ENCODE data around the gene MSH3.
"Not testable (repeated sequence)": the region's sequence is repeated elsewhere in the genome, so short reads cannot be mapped to it uniquely, and the experiment has no call there.

Gene MSH3

GRCh38 chr5:80864706-80865435 is 210.4 kb downstream of the MSH3 start:
- CTCF ChIA-PET, result interaction anchor here (0.6 kb wide), 1 partner anchor 76 kb away, joined by 3 read pairs; no protein-coding TSS in a partner anchor
- Mint-ChIP-seq H3K27ac (no peak overlapping the region), H3K4me3 (no peak overlapping the region), H3K9me3 (no peaks in the 10 kb centered on the region), H3K4me1 (peaks cover 45% of the 10 kb centered on the region), H3K36me3 (peaks cover 44% of the 10 kb centered on the region), H3K27me3 (no peaks in the 10 kb centered on the region)
- no peak for DNase-seq

GRCh38 chr5:80865551-80865950 is 211.1 kb downstream of the MSH3 start:
- Mint-ChIP-seq H3K27me3 (no peaks in the 10 kb centered on the region), H3K27ac (no peak overlapping the region)
- DNase-seq, result no peak

GRCh38 chr5:80866371-80866770 is 211.9 kb downstream of the MSH3 start:
- Mint-ChIP-seq H3K27ac (no peak overlapping the region), H3K27me3 (no peaks in the 10 kb centered on the region), H3K9me3 (no peaks in the 10 kb centered on the region), H3K36me3 (peaks cover 42% of the 10 kb centered on the region), H3K4me1 (peaks cover 31% of the 10 kb centered on the region), H3K4me3 (no peak overlapping the region)
- no peak for DNase-seq
- CTCF ChIA-PET, result interaction anchor here (0.8 to 1.7 kb wide), 3 partner anchors 144 to 299 kb away, joined by 3 to 7 read pairs (median 3); no protein-coding TSS in a partner anchor

More at GRCh38 chr5:80865551-80865950, 211.1 kb downstream of the MSH3 start:
- CTCF ChIA-PET, result no interaction called here
- Mint-ChIP-seq H3K4me3 (no peak overlapping the region), H3K9me3 (no peaks in the 10 kb centered on the region), H3K4me1 (peaks cover 39% of the 10 kb centered on the region), H3K36me3 (peaks cover 44% of the 10 kb centered on the region)

- no peaks in the 10 kb centered on the region for H3K27me3 Mint-ChIP-seq
- H3K36me3 Mint-ChIP-seq, result peaks cover 46% of the 10 kb centered on the region
- no peaks in the 10 kb centered on the region for H3K9me3 Mint-ChIP-seq
- no peak for DNase-seq
- CTCF ChIA-PET, result interaction anchor here (1.0 to 1.7 kb wide), 2 partner anchors 241 to 298 kb away, joined by 3 to 7 read pairs; no protein-coding TSS in a partner anchor
- no peak overlapping the region for H3K4me3 Mint-ChIP-seq
- H3K27ac Mint-ChIP-seq, result peak overlapping the region; percentile 62
- peaks cover 29% of the 10 kb centered on the region for H3K4me1 Mint-ChIP-seq
Observed at GRCh38 chr5:80867233-80867632, 212.8 kb downstream of the MSH3 start.

- Mint-ChIP-seq H3K36me3 (peaks cover 42% of the 10 kb centered on the region), H3K27ac (no peak overlapping the region), H3K4me3 (no peak overlapping the region), H3K9me3 (no peaks in the 10 kb centered on the region), H3K4me1 (peaks cover 16% of the 10 kb centered on the region), H3K27me3 (no peaks in the 10 kb centered on the region)
- DNase-seq, result no peak
- CTCF ChIA-PET, result no interaction called here
Observed at GRCh38 chr5:80870442-80870841, 216.0 kb downstream of the MSH3 start.

GRCh38 chr5:80871541-80871961 is 217.1 kb downstream of the MSH3 start:
- CTCF ChIA-PET, result no interaction called here
- no peak overlapping the region for H3K4me3 Mint-ChIP-seq
- peaks cover 43% of the 10 kb centered on the region for H3K36me3 Mint-ChIP-seq
- no peaks in the 10 kb centered on the region for H3K9me3 Mint-ChIP-seq
- H3K4me1 Mint-ChIP-seq, result peaks cover 14% of the 10 kb centered on the region
- no peak overlapping the region for H3K27ac Mint-ChIP-seq
- DNase-seq, result no peak
- H3K27me3 Mint-ChIP-seq, result no peaks in the 10 kb centered on the region

- Mint-ChIP-seq H3K9me3 (no peaks in the 10 kb centered on the region), H3K36me3 (peaks cover 42% of the 10 kb centered on the region)
- CTCF ChIA-PET, result no interaction called here
Observed at GRCh38 chr5:80874162-80874561, 219.7 kb downstream of the MSH3 start.

GRCh38 chr5:80877592-80877991 is 223.1 kb downstream of the MSH3 start:
- H3K4me1 Mint-ChIP-seq, result no peaks in the 10 kb centered on the region
- no peak overlapping the region for H3K27ac Mint-ChIP-seq
- H3K36me3 Mint-ChIP-seq, result peaks cover 45% of the 10 kb centered on the region
- no peaks in the 10 kb centered on the region for H3K27me3 Mint-ChIP-seq
- DNase-seq, result no peak
- H3K4me3 Mint-ChIP-seq, result no peak overlapping the region
- no peaks in the 10 kb centered on the region for H3K9me3 Mint-ChIP-seq
- CTCF ChIA-PET, result no interaction called here

More at GRCh38 chr5:80874162-80874561, 219.7 kb downstream of the MSH3 start:
- DNase-seq, result no peak
- no peak overlapping the region for H3K4me3 Mint-ChIP-seq
- no peaks in the 10 kb centered on the region for H3K4me1 Mint-ChIP-seq
- H3K27ac Mint-ChIP-seq, result no peak overlapping the region
- no peaks in the 10 kb centered on the region for H3K27me3 Mint-ChIP-seq

GRCh38 chr5:80881726-80882125 is 227.3 kb downstream of the MSH3 start:
- no peak for DNase-seq
- H3K4me3 Mint-ChIP-seq, result no peak overlapping the region
- H3K9me3 Mint-ChIP-seq, result no peaks in the 10 kb centered on the region
- CTCF ChIA-PET, result no interaction called here
- peaks cover 2% of the 10 kb centered on the region for H3K4me1 Mint-ChIP-seq
- peaks cover 33% of the 10 kb centered on the region for H3K36me3 Mint-ChIP-seq
- no peaks in the 10 kb centered on the region for H3K27me3 Mint-ChIP-seq
- no peak overlapping the region for H3K27ac Mint-ChIP-seq

- H3K27me3 Mint-ChIP-seq, CTCF ChIA-PET, DNase-seq, H3K4me3 Mint-ChIP-seq, H3K27ac Mint-ChIP-seq, H3K4me1 Mint-ChIP-seq, H3K9me3 Mint-ChIP-seq: not testable (repeated sequence)
- H3K36me3 Mint-ChIP-seq, result peaks cover 21% of the 10 kb centered on the region
Observed at GRCh38 chr5:80883390-80883789, 228.9 kb downstream of the MSH3 start.

- H3K27ac Mint-ChIP-seq, result no peak overlapping the region
- H3K4me3 Mint-ChIP-seq, result no peak overlapping the region
- H3K9me3 Mint-ChIP-seq, result no peaks in the 10 kb centered on the region
- CTCF ChIA-PET, result no interaction called here
- no peaks in the 10 kb centered on the region for H3K27me3 Mint-ChIP-seq
- H3K4me1 Mint-ChIP-seq, result peaks cover 2% of the 10 kb centered on the region
- DNase-seq, result no peak
- H3K36me3 Mint-ChIP-seq, result peaks cover 21% of the 10 kb centered on the region
Observed at GRCh38 chr5:80884086-80884813, 229.8 kb downstream of the MSH3 start.

GRCh38 chr5:80884929-80885328 is 230.5 kb downstream of the MSH3 start:
- no peaks in the 10 kb centered on the region for H3K9me3 Mint-ChIP-seq
- H3K36me3 Mint-ChIP-seq, result peaks cover 23% of the 10 kb centered on the region
- H3K27me3 Mint-ChIP-seq, result no peaks in the 10 kb centered on the region
- H3K27ac Mint-ChIP-seq, result no peak overlapping the region
- H3K4me3 Mint-ChIP-seq, result no peak overlapping the region
- H3K4me1 Mint-ChIP-seq, result peaks cover 2% of the 10 kb centered on the region
- CTCF ChIA-PET, result no interaction called here
- no peak for DNase-seq

- peaks cover 2% of the 10 kb centered on the region for H3K4me1 Mint-ChIP-seq
- no peak overlapping the region for H3K4me3 Mint-ChIP-seq
- H3K27me3 Mint-ChIP-seq, result no peaks in the 10 kb centered on the region
- DNase-seq, result no peak
- CTCF ChIA-PET, result no interaction called here
- peaks cover under 1% of the 10 kb centered on the region for H3K9me3 Mint-ChIP-seq
- H3K27ac Mint-ChIP-seq, result no peak overlapping the region
- peaks cover 23% of the 10 kb centered on the region for H3K36me3 Mint-ChIP-seq
Observed at GRCh38 chr5:80885396-80886000, 231.0 kb downstream of the MSH3 start.

GRCh38 chr5:80894083-80894482 is 239.6 kb downstream of the MSH3 start:
- no peak overlapping the region for H3K4me3 Mint-ChIP-seq
- peaks cover 18% of the 10 kb centered on the region for H3K36me3 Mint-ChIP-seq
- H3K27me3 Mint-ChIP-seq, result no peaks in the 10 kb centered on the region
- peaks cover 3% of the 10 kb centered on the region for H3K9me3 Mint-ChIP-seq
- no peak for DNase-seq
- H3K4me1 Mint-ChIP-seq, result no peaks in the 10 kb centered on the region
- CTCF ChIA-PET, result no interaction called here
- no peak overlapping the region for H3K27ac Mint-ChIP-seq

Measured in activated naive CD4-positive, alpha-beta T cell treated with anti-CD3 and anti-CD28 coated beads, Interleukin-2, amount 10 ng/mL, durations not matched to agents 7 days and 5 days (primary cell).